Measurements from ENCODE around the gene URI1.
A peak's percentile ranks its signal among the peaks of the same experiment; 100 is the strongest.

URI1 gene

DNA sequence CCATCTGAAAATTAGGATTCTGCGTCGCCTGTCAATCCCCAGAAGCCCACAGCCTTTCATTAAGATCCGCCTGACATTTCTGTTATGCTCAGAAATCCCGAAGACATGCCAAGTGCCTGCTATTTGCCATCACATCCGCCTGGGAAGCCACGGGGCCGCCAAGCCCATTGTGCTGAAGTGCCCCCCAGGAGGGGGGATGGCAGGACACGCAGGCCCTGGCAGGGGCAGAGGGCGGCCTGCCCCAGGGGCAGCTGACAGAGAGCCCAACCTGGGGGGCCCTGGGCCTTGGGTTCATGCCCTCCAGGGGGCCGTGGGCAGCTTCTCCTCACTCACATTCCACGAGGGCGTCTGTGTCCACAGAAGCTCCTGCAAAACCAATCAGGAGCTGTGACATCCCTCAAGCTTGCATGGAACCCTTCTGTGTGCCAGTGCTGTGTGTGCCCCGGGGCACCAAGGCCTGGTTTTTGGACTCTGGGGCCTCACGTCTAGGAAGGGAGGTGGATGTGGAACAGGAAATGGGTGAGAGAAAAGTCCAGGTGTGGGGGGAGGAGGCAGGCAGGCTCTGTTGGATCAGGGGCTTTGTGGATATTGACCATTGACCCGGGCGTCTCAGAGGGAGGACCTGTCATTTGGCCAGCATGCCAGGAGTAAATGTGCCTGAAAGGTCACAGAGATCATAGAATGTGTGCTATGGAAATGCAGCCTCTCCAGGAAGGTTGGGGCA is 122.9 kb downstream of the URI1 start (continued):
- TF ChIP-seq ZIC2 (tag by site-specific recombination; IDR thresholded peaks at IDR 0.05) (0 out of 2 replicates have a peak, but pooled peaks have one; percentile 12), REPIN1 (tag by site-specific recombination; IDR thresholded peaks at IDR 0.05; ENCODE audit: low read depth) (no peak), ZFHX2 (tag by site-specific recombination; conservative IDR thresholded peaks at IDR 0.05) (no peak), ZNF19 (tag by site-specific recombination; IDR thresholded peaks at IDR 0.05; ENCODE audit: low read depth) (no peak), ZNF548 (tag by site-specific recombination; IDR thresholded peaks at IDR 0.05) (no peak), ZNF544 (tag by site-specific recombination; IDR thresholded peaks at IDR 0.05) (no peak), SP2 (tag by site-specific recombination; IDR thresholded peaks at IDR 0.05) (no peak), KLF16 (tag by site-specific recombination; IDR thresholded peaks at IDR 0.05) (no peak), ZNF239 (tag by site-specific recombination; IDR thresholded peaks at IDR 0.05) (no peak), ZNF704 (tag by site-specific recombination; IDR thresholded peaks at IDR 0.05) (no peak)
- TF ChIP-seq, protein P1, sequence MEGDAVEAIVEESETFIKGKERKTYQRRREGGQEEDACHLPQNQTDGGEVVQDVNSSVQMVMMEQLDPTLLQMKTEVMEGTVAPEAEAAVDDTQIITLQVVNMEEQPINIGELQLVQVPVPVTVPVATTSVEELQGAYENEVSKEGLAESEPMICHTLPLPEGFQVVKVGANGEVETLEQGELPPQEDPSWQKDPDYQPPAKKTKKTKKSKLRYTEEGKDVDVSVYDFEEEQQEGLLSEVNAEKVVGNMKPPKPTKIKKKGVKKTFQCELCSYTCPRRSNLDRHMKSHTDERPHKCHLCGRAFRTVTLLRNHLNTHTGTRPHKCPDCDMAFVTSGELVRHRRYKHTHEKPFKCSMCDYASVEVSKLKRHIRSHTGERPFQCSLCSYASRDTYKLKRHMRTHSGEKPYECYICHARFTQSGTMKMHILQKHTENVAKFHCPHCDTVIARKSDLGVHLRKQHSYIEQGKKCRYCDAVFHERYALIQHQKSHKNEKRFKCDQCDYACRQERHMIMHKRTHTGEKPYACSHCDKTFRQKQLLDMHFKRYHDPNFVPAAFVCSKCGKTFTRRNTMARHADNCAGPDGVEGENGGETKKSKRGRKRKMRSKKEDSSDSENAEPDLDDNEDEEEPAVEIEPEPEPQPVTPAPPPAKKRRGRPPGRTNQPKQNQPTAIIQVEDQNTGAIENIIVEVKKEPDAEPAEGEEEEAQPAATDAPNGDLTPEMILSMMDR (tag by site-specific recombination; IDR thresholded peaks at IDR 0.05), result no peak

GRCh38 chr19:30065680-30066606 is 123.9 kb downstream of the URI1 start:
- H3K4me1 ChIP-seq (ENCODE audit: control insufficient read depth, insufficient read depth, low read length), result peaks cover 11% of the 10 kb centered on the region
- TF ChIP-seq ZFP69B (tag by site-specific recombination; IDR thresholded peaks at IDR 0.05), result no peak
- TF ChIP-seq, protein P2, sequence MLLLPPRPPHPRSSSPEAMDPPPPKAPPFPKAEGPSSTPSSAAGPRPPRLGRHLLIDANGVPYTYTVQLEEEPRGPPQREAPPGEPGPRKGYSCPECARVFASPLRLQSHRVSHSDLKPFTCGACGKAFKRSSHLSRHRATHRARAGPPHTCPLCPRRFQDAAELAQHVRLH (tag by site-specific recombination; IDR thresholded peaks at IDR 0.05), result peak; percentile 74; the same call in 1 of the 2 replicates
- TF ChIP-seq, protein P3, sequence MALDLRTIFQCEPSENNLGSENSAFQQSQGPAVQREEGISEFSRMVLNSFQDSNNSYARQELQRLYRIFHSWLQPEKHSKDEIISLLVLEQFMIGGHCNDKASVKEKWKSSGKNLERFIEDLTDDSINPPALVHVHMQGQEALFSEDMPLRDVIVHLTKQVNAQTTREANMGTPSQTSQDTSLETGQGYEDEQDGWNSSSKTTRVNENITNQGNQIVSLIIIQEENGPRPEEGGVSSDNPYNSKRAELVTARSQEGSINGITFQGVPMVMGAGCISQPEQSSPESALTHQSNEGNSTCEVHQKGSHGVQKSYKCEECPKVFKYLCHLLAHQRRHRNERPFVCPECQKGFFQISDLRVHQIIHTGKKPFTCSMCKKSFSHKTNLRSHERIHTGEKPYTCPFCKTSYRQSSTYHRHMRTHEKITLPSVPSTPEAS (tag by site-specific recombination; IDR thresholded peaks at IDR 0.05), result no peak
- TF ChIP-seq ZNF785 (tag by site-specific recombination; IDR thresholded peaks at IDR 0.05), result no peak
- H3K4me3 ChIP-seq (ENCODE audit: low read depth, low read length), result no peak overlapping the region
- H3K9me3 ChIP-seq (ENCODE audit: control insufficient read depth, insufficient read depth, low read depth, low read length), result no peaks in the 10 kb centered on the region
- POLR2A ChIA-PET, result no interaction called here
- H3K36me3 ChIP-seq (ENCODE audit: control insufficient read depth in 2 of 2, insufficient read depth in 1 of 2, low read length in 2 of 2), result no peaks in the 10 kb centered on the region
- no peak overlapping the region for H3K27ac ChIP-seq (ENCODE audit: extremely low read depth, low read depth, low read length)
- CTCF ChIA-PET, result interaction anchor here (0.5 to 1.6 kb wide), 3 partner anchors 10 to 298 kb away, joined by 3 read pairs; no protein-coding TSS in a partner anchor

Data from HEK293 (cell line).